GM12878 (cell line): Measurements from ENCODE around the gene KYAT1.

Experiments used
- EZH2 ChIP-seq: IDR thresholded peaks from 2 replicates; pipeline ENCODE4 v1.6.1; 2012; ENCODE audit warnings: low read depth, mild to moderate bottlenecking, control low read depth, inconsistent platforms, low read length, borderline replicate concordance; ENCODE audit not compliant: control insufficient read depth
- PAX5 ChIP-seq: IDR thresholded peaks from 2 replicates; pipeline ENCODE4 v1.6.1; 2011; ENCODE audit warnings: low read depth, low read length, borderline replicate concordance
- TF ChIP-seq, protein P1 (sequence below): IDR thresholded peaks from 2 replicates; pipeline ENCODE4 v1.6.1; 2012; ENCODE audit warnings: low read depth, low read length, improper control_type of control experiment

- no peak for TF ChIP-seq PAX5
- TF ChIP-seq, protein P1, sequence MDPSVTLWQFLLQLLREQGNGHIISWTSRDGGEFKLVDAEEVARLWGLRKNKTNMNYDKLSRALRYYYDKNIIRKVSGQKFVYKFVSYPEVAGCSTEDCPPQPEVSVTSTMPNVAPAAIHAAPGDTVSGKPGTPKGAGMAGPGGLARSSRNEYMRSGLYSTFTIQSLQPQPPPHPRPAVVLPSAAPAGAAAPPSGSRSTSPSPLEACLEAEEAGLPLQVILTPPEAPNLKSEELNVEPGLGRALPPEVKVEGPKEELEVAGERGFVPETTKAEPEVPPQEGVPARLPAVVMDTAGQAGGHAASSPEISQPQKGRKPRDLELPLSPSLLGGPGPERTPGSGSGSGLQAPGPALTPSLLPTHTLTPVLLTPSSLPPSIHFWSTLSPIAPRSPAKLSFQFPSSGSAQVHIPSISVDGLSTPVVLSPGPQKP, result no peak
- TF ChIP-seq EZH2, result no peak
Observed at GRCh38 chr9:128809036-128809599, 72.6 kb downstream of the KYAT1 start.
